Measurements from ENCODE around the gene BIN2. TPM values are rescaled to one million over a fixed set of nuclear protein-coding genes. Genes with fewer than 3 reads are reported as not detected.

Gene BIN2
- 1 to 10 TPM; 1.7 to 5.1 (median 2.9) TPM for polyA plus RNA-seq (ENCODE audit: insufficient read length in 4 of 4)

GRCh38 chr12:51323966-51324895 lies at the start of gene BIN2:
TSS of gene BIN2 (minus strand) at chr12:51324174. CDS start at chr12:51324102, 72 bp downstream.
- DNase-seq (ENCODE audit: low read depth in 4 of 4, low spot score in 3 of 4), result no peak

- DNase-seq (ENCODE audit: low read depth in 4 of 4, low spot score in 3 of 4), result no peak
These were observed 49.2 kb upstream of the BIN2 start for GRCh38 chr12:51373187-51373586.

- DNase-seq (ENCODE audit: low read depth in 4 of 4, low spot score in 3 of 4), result no peak
These were observed 48.0 kb upstream of the BIN2 start for GRCh38 chr12:51372021-51372420.

GRCh38 chr12:51371295-51371953 lies 47.5 kb upstream of the BIN2 start:
- DNase-seq (ENCODE audit: low read depth in 4 of 4, low spot score in 3 of 4), result peak; percentile 58 to 81 (median 70)

GRCh38 chr12:51370667-51371066 lies 46.7 kb upstream of the BIN2 start:
- no peak for DNase-seq (ENCODE audit: low read depth in 4 of 4, low spot score in 3 of 4)

GRCh38 chr12:51369581-51369980 lies 45.6 kb upstream of the BIN2 start:
- DNase-seq (ENCODE audit: low read depth in 4 of 4, low spot score in 3 of 4), result no peak

- DNase-seq (ENCODE audit: low read depth in 4 of 4, low spot score in 3 of 4), result no peak
These were observed 44.9 kb upstream of the BIN2 start for GRCh38 chr12:51368640-51369517.

- no peak for DNase-seq (ENCODE audit: low read depth in 4 of 4, low spot score in 3 of 4)
These were observed 41.3 kb upstream of the BIN2 start for GRCh38 chr12:51365276-51365675.

GRCh38 chr12:51364001-51364400 lies 40.0 kb upstream of the BIN2 start:
- no peak for DNase-seq (ENCODE audit: low read depth in 4 of 4, low spot score in 3 of 4)

GRCh38 chr12:51362747-51363342 lies 38.9 kb upstream of the BIN2 start:
- DNase-seq (ENCODE audit: low read depth in 4 of 4, low spot score in 3 of 4), result no peak

- no peak for DNase-seq (ENCODE audit: low read depth in 4 of 4, low spot score in 3 of 4)
These were observed 38.3 kb upstream of the BIN2 start for GRCh38 chr12:51362307-51362706.

GRCh38 chr12:51361161-51362016 lies 37.4 kb upstream of the BIN2 start:
- DNase-seq (ENCODE audit: low read depth in 4 of 4, low spot score in 3 of 4), result no peak

- DNase-seq (ENCODE audit: low read depth in 4 of 4, low spot score in 3 of 4), result no peak
These were observed 36.3 kb upstream of the BIN2 start for GRCh38 chr12:51360315-51360714.

GRCh38 chr12:51359851-51360250 lies 35.9 kb upstream of the BIN2 start:
- DNase-seq (ENCODE audit: low read depth in 4 of 4, low spot score in 3 of 4), result no peak

GRCh38 chr12:51358496-51358895 lies 34.5 kb upstream of the BIN2 start:
- no peak for DNase-seq (ENCODE audit: low read depth in 4 of 4, low spot score in 3 of 4)

GRCh38 chr12:51357374-51358047 lies 33.5 kb upstream of the BIN2 start:
- DNase-seq (ENCODE audit: low read depth in 4 of 4, low spot score in 3 of 4), result no peak

- no peak for DNase-seq (ENCODE audit: low read depth in 4 of 4, low spot score in 3 of 4)
These were observed 28.0 kb upstream of the BIN2 start for GRCh38 chr12:51351913-51352532.

GRCh38 chr12:51349026-51349425 lies 25.1 kb upstream of the BIN2 start:
- no peak for DNase-seq (ENCODE audit: low read depth in 4 of 4, low spot score in 3 of 4)
